Chondrocyte (in vitro differentiated cells): ENCODE data around the gene ATF3. TPM values are rescaled to one million over a fixed set of nuclear protein-coding genes. Genes with fewer than 3 reads are reported as not detected.
"Not testable (repeated sequence)": the region's sequence is repeated elsewhere in the genome, so short reads cannot be mapped to it uniquely, and the experiment has no call there.

Source experiments
- DNase-seq: peaks from one replicate; pipeline ENCODE4 v3.0.0; 2021; ENCODE audit warnings: mixed read lengths, low spot score
- H3K27ac Mint-ChIP-seq: one replicate; pipeline ENCODE4 v1.8.0; 2021; ENCODE audit warnings: mild to moderate bottlenecking, moderate library complexity, mixed read lengths; ENCODE audit not compliant: unreplicated experiment
- H3K27me3 Mint-ChIP-seq: 2 replicates; pipeline ENCODE4 v1.8.0; 2021; ENCODE audit warnings: low read depth, mixed read lengths
- H3K36me3 Mint-ChIP-seq: 2 replicates; pipeline ENCODE4 v1.8.0; 2021; ENCODE audit warnings: low read depth, mixed read lengths
- H3K4me1 Mint-ChIP-seq: 2 replicates; pipeline ENCODE4 v1.8.0; 2021; ENCODE audit warnings: low read depth, mild to moderate bottlenecking, mixed read lengths
- H3K4me3 Mint-ChIP-seq: one replicate; pipeline ENCODE4 v1.8.0; 2021; ENCODE audit warnings: mild to moderate bottlenecking, moderate library complexity, mixed read lengths; ENCODE audit not compliant: unreplicated experiment
- H3K9me3 Mint-ChIP-seq: 2 replicates; pipeline ENCODE4 v1.8.0; 2021; ENCODE audit warnings: low read depth, mixed read lengths
- CTCF ChIP-seq: fragments of 200-600 bp; sonication (generic); IDR thresholded peaks from 2 replicates; pipeline ENCODE4 v1.5.0; 2021; ENCODE audit warnings: antibody characterized with exemption, mild to moderate bottlenecking, moderate library complexity
- total RNA-seq: library from RNA; stranded (reverse); gene quantifications from 3 replicates; pipeline ENCODE4 v1.2.1, GENCODE V29; 2021

Gene ATF3
- total RNA-seq, 1 donor from 2014 or later: 50.2 TPM

GRCh38 chr1:212638492-212639151, 30.1 kb downstream of the ATF3 start:
- H3K9me3 Mint-ChIP-seq: peaks cover 3% of the 10 kb centered on the region
- H3K4me1 Mint-ChIP-seq: peaks cover 45% of the 10 kb centered on the region
- H3K4me3 Mint-ChIP-seq: peak overlapping the region; percentile 60
- H3K27ac Mint-ChIP-seq: peak overlapping the region; percentile 86
- TF ChIP-seq CTCF: no peak
- no peak for DNase-seq
- H3K27me3 Mint-ChIP-seq: peaks cover 3% of the 10 kb centered on the region
- H3K36me3 Mint-ChIP-seq: peaks cover 6% of the 10 kb centered on the region

- H3K4me3 Mint-ChIP-seq, DNase-seq, H3K36me3 Mint-ChIP-seq, H3K27me3 Mint-ChIP-seq, H3K9me3 Mint-ChIP-seq: not testable (repeated sequence)
- Mint-ChIP-seq H3K4me1 (peaks cover 45% of the 10 kb centered on the region), H3K27ac (peak overlapping the region; percentile 5)
These were observed 31.0 kb downstream of the ATF3 start for GRCh38 chr1:212639524-212639923.

- no peak for TF ChIP-seq CTCF
- Mint-ChIP-seq H3K36me3 (peaks cover 1% of the 10 kb centered on the region), H3K27ac (no peak overlapping the region), H3K9me3 (no peaks in the 10 kb centered on the region), H3K4me3 (no peak overlapping the region), H3K4me1 (peaks cover 38% of the 10 kb centered on the region), H3K27me3 (peaks cover 7% of the 10 kb centered on the region)
- DNase-seq: no peak
These were observed 31.8 kb downstream of the ATF3 start for GRCh38 chr1:212640223-212640878.

- peaks cover 22% of the 10 kb centered on the region for H3K4me1 Mint-ChIP-seq
- H3K27ac Mint-ChIP-seq: no peak overlapping the region
- peaks cover 5% of the 10 kb centered on the region for H3K36me3 Mint-ChIP-seq
- DNase-seq: no peak
- H3K4me3 Mint-ChIP-seq: no peak overlapping the region
- no peaks in the 10 kb centered on the region for H3K9me3 Mint-ChIP-seq
- TF ChIP-seq CTCF: no peak
- H3K27me3 Mint-ChIP-seq: peaks cover 11% of the 10 kb centered on the region
These were observed 33.4 kb downstream of the ATF3 start for GRCh38 chr1:212641956-212642355.

- peaks cover 11% of the 10 kb centered on the region for H3K27me3 Mint-ChIP-seq
- no peaks in the 10 kb centered on the region for H3K9me3 Mint-ChIP-seq
- H3K4me3 Mint-ChIP-seq: no peak overlapping the region
- no peak overlapping the region for H3K27ac Mint-ChIP-seq
- peaks cover 5% of the 10 kb centered on the region for H3K36me3 Mint-ChIP-seq
- TF ChIP-seq CTCF: no peak
- H3K4me1 Mint-ChIP-seq: peaks cover 11% of the 10 kb centered on the region
- no peak for DNase-seq
These were observed 35.3 kb downstream of the ATF3 start for GRCh38 chr1:212643877-212644276.
